Nephron (organoid): ENCODE results near the gene SSX2IP.

Source experiments
- H3K27ac Mint-ChIP-seq, 3 experiments: 2 replicates each; pipeline ENCODE4 v1.8.0; 2020; ENCODE audit warnings: mixed read lengths in 3 of 3, mild to moderate bottlenecking in 2 of 3, moderate library complexity in 1 of 3
- H3K27me3 Mint-ChIP-seq: 2 replicates; pipeline ENCODE4 v1.8.0; 2021; ENCODE audit warnings: low read depth, mild to moderate bottlenecking, moderate library complexity, mixed read lengths
- H3K36me3 Mint-ChIP-seq: 2 replicates; pipeline ENCODE4 v1.8.0; 2020; ENCODE audit warnings: low read depth, mixed read lengths
- H3K4me1 Mint-ChIP-seq: 2 replicates; pipeline ENCODE4 v1.8.0; 2020; ENCODE audit warnings: mixed read lengths
- H3K4me3 Mint-ChIP-seq, 3 experiments: 2 replicates each; pipeline ENCODE4 v1.8.0; 2020; ENCODE audit warnings: mild to moderate bottlenecking in 3 of 3, mixed read lengths in 3 of 3, moderate library complexity in 2 of 3
- H3K9me3 Mint-ChIP-seq: 2 replicates; pipeline ENCODE4 v1.8.0; 2020; ENCODE audit warnings: mixed read lengths
- TF ChIP-seq, protein P1 (sequence below), 3 experiments: fragments of 200-600 bp; sonication (generic); IDR thresholded peaks; one replicate each; pipeline ENCODE4 v1.5.0; 2021; ENCODE audit warnings: antibody characterized with exemption in 3 of 3; ENCODE audit not compliant: unreplicated experiment in 3 of 3

The SSX2IP gene

DNA sequence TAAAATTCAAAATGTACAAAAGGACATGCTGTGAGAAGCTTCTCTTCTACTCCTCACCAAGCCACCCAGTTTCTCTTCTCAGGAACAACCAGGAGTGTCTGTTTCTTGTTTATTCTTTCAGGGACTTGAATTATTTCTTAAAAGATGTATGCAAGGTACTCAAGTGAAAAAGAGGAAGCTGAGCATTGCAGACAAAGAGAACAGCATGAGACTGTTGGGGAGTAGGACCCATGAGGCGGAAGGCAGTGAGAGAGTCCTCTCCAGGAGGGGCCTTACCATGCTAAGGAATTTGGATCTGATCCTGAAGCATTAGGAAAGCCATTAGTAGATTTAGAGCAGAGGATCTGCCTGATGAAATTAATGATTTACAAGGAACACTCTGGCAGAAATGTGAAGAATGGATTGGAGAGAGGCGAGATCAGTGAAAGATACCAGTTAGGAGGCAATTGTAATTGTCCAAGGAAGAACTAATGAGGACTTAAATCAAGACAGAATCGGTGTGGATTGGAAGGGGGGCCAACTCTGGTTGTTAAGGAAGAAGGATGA is 14.7 kb upstream of the SSX2IP start:
- no peaks in the 10 kb centered on the region for H3K9me3 Mint-ChIP-seq
- H3K36me3 Mint-ChIP-seq: no peaks in the 10 kb centered on the region
- no peak overlapping the region for H3K27ac Mint-ChIP-seq
- no peaks in the 10 kb centered on the region for H3K27me3 Mint-ChIP-seq
- no peak overlapping the region for H3K4me3 Mint-ChIP-seq
- TF ChIP-seq, protein P1, sequence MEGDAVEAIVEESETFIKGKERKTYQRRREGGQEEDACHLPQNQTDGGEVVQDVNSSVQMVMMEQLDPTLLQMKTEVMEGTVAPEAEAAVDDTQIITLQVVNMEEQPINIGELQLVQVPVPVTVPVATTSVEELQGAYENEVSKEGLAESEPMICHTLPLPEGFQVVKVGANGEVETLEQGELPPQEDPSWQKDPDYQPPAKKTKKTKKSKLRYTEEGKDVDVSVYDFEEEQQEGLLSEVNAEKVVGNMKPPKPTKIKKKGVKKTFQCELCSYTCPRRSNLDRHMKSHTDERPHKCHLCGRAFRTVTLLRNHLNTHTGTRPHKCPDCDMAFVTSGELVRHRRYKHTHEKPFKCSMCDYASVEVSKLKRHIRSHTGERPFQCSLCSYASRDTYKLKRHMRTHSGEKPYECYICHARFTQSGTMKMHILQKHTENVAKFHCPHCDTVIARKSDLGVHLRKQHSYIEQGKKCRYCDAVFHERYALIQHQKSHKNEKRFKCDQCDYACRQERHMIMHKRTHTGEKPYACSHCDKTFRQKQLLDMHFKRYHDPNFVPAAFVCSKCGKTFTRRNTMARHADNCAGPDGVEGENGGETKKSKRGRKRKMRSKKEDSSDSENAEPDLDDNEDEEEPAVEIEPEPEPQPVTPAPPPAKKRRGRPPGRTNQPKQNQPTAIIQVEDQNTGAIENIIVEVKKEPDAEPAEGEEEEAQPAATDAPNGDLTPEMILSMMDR (IDR thresholded peaks at IDR 0.05; ENCODE audit: unreplicated experiment in 3 of 3): no peak
- H3K4me1 Mint-ChIP-seq: peaks cover 25% of the 10 kb centered on the region

DNA sequence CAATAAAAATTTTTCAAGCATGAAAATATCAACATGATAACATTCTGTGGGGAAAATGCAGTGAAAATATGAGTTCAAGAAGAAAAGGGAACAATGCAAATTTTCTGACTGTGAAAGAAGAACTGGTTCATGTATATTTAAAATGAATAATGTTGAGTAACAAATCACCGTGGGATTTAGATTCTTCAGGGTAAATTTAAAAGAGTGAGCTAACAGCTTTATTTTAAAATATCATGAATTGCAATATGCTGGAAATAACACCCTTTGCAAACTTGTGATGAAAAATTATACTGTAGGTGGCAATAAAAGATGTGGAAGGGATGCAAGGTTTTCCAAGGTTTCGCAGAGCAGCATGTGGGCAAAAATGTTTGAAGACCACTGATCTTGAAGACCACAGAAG is 13.2 kb upstream of the SSX2IP start:
- Mint-ChIP-seq H3K4me1 (peaks cover 40% of the 10 kb centered on the region), H3K4me3 (no peak overlapping the region), H3K27ac (no peak overlapping the region), H3K9me3 (no peaks in the 10 kb centered on the region), H3K36me3 (no peaks in the 10 kb centered on the region), H3K27me3 (no peaks in the 10 kb centered on the region)
- TF ChIP-seq, protein P1 (IDR thresholded peaks at IDR 0.05; ENCODE audit: unreplicated experiment in 3 of 3): no peak

GRCh38 chr1:84702143-84702542 is 11.9 kb upstream of the SSX2IP start:
- TF ChIP-seq, protein P1 (IDR thresholded peaks at IDR 0.05; ENCODE audit: unreplicated experiment in 3 of 3): no peak
- no peaks in the 10 kb centered on the region for H3K36me3 Mint-ChIP-seq
- H3K27me3 Mint-ChIP-seq: no peaks in the 10 kb centered on the region
- no peaks in the 10 kb centered on the region for H3K9me3 Mint-ChIP-seq
- peak overlapping the region; percentile 49 to 91 (median 88) for H3K27ac Mint-ChIP-seq
- no peak overlapping the region for H3K4me3 Mint-ChIP-seq
- peaks cover 46% of the 10 kb centered on the region for H3K4me1 Mint-ChIP-seq

GRCh38 chr1:84701376-84701775 is 11.1 kb upstream of the SSX2IP start:
- H3K9me3 Mint-ChIP-seq: no peaks in the 10 kb centered on the region
- H3K4me1 Mint-ChIP-seq: peaks cover 46% of the 10 kb centered on the region
- H3K36me3 Mint-ChIP-seq: no peaks in the 10 kb centered on the region
- peak overlapping the region; percentile 67 to 79 (median 67) for H3K4me3 Mint-ChIP-seq
- TF ChIP-seq, protein P1 (IDR thresholded peaks at IDR 0.05; ENCODE audit: unreplicated experiment in 3 of 3): no peak
- H3K27ac Mint-ChIP-seq: peak overlapping the region; percentile 88 to 93 (median 91)
- H3K27me3 Mint-ChIP-seq: no peaks in the 10 kb centered on the region

DNA sequence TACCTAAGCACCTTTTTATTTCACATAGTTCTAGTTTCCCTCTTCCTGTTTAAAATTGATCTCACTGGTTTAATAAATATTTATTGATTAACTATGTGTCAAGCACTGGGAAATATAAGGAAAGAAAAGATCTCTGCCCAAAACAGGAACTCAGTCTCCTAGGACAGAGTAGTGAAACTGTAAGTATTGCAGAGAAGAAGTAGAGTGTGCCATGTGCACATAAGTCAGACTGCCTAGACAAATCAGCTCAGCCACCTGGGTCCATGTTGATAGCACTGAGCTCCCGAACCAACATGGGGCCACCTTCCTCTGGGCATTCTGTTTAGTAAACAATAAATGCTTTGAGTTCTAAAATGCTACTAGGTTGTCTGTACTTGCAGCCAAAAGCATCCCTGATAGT is 9.8 kb upstream of the SSX2IP start:
- no peaks in the 10 kb centered on the region for H3K36me3 Mint-ChIP-seq
- peak overlapping the region in 2 of 3 experiments; percentile 38 to 86 for H3K27ac Mint-ChIP-seq
- H3K4me3 Mint-ChIP-seq: peak overlapping the region in 1 of 3 experiments; percentile 19
- H3K27me3 Mint-ChIP-seq: no peaks in the 10 kb centered on the region
- H3K4me1 Mint-ChIP-seq: peaks cover 46% of the 10 kb centered on the region
- H3K9me3 Mint-ChIP-seq: peaks cover 3% of the 10 kb centered on the region
- TF ChIP-seq, protein P1 (IDR thresholded peaks at IDR 0.05; ENCODE audit: unreplicated experiment in 3 of 3): no peak
